GM19397 (cell line): ENCODE data around the gene KCNK7.

Experiments
- ATAC-seq: cut with Tn5 transposase; IDR thresholded peaks from one replicate; pipeline ENCODE4 v1.9.1; 2021; ENCODE audit warnings: mild to moderate bottlenecking, moderate library complexity; ENCODE audit not compliant: unreplicated experiment

Gene KCNK7

DNA sequence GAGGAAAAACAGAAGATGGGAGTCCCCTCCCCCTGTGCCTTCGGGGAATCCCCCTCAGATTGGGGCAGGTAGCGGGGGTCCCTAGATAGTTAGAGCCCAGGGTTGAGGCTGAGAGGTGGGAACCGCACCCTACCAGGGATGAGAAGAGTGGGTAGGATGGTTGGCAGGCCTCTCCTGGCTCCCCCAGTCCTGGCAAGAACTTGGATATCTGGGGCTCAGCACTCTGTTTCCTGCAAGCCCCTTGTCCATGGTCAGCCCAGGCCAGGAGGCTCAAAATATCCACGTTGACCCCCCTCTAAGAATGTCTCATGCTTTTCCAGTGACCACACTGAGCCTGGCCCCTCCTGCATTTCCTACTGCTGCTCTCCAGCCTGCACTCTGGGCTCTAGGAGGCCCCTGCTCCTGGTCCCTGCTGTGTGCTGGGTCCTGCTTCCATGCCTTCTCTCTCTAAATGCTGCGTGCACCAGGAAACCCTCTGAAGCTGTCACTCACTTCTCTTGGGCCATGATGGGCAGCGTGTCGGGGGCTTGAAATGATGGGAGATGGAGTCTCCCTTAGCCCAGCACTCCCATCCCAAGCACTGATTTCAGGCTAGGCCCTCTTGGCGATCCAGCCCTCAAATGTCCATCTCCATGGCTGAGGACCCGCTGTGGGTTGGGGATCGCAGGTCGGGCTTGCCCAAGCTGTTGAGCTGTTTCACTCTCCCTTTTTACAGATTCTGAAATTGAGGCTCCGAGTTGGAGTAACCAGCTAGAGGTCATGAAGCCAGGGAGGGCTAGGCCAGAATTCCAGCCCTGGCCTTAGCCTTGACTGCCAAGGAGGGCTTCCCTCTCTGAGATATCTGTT, 16.4 kb upstream of the KCNK7 start:
- ATAC-seq = no peak

DNA sequence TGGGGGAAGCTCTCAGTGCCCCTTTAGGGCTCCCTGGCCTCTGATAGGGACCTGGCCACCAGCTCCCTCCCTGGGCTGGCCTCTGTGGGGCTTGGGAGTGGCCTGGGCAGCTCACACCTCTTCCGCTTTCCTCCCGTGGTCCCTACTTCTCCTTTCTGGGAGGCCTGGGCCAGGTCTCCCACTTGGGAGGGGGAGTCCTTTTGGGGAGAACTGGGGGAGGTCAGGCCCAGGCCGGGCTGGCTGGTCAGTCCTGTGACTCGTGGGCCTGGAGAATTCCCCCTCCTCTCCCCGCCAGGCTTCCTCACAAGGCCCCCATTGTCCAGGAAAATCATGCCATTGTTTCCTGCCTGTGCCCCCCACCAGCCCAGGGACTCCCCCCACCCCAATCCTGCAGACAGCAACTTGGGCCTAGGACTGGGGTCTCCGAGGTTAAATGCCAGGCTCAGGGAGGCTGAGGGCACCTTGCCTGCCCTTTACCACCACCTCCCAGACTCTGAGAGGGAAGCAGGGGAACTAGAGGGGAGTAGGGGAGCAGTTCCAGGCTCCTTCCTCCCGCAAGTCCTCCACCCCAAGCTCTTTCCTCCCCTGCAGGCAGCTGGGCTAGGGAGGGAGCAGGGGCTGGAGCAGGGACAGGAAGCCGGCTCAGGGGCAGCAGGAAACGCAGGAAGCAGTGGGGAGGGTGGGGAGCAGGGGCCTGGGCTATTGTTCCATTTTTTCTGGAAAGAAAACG, 15.6 kb upstream of the KCNK7 start:
- ATAC-seq = no peak

- ATAC-seq = no peak
Observed at GRCh38 chr11:65610404-65610803, 14.8 kb upstream of the KCNK7 start.

DNA sequence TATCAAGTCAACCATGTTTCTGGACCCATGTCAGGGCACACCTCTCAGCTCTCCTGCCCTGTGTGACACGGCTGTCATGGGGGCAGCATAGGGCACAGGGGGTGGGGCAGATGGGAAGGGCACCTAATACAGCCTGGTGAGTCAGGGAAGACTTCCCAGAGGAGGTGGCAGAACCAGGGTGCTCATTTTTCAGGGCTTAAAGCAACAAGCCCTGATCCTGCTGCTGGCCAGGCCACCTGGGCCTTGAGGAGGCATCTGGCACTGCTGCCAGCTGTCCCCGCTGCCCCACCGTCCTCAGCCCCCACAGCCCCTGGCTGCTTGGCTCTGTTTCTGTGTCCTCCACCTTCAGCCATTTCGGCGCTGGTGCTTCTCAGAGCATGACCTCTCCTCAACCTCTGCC, 14.1 kb upstream of the KCNK7 start:
- ATAC-seq = no peak

DNA sequence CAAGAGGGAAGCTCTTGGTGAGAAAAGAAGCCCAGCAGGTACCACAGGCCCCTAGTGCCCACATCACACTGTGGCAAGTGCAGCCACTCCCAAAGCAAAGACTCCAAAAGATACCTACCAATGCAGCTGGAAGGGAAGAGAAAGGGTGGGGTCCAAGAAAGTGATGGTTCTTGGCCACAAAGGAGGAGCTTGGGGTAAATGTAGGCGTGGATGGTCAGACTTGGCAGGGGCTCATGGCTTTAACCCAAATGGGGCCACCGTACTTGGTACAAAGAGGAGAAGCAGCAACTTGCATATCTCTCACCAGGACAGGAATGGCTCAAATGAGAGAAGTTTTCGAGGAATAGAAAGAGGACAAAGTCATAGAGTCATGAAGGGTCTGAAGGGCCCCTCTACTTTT, 13.6 kb upstream of the KCNK7 start:
- ATAC-seq = no peak

GRCh38 chr11:65607614-65608426, 12.2 kb upstream of the KCNK7 start:
- no peak for ATAC-seq

DNA sequence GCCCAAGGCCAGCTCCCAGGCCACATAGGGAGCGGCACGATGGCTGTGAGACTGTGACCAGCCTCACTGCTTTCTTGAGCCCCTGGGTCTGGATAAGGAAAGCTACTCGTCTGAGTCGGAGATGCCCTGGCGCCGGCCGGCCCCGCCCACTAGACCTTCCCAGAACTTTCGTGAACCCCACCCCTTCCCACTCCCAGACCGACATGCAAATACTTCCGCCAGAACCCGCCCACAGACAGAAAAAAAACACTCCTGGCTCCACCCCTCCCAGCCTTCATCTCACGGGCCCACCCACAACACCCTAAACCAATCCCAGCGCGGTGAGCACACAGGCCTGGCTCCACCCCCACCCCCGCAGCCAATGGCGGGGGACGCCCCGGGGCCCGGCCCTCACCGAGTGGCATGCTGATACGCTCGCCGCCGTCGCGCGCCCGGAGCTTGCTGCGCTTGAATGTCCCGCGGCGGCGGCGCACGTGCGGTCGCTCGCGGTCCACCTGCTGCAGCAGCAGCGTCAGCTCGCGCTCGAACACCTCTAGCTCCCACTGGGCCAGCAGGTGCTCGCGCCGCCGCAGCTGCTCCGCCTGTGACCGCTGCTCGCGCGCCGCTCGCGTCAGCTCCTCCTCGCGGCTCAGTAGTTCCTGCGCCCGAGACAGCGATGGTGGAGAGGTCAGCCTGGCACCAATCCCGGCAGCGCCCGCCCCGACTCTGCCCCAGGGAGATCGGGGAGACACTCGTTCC, 11.4 kb upstream of the KCNK7 start:
- ATAC-seq = no peak

- no peak for ATAC-seq
Observed at GRCh38 chr11:65604258-65604657, 8.7 kb upstream of the KCNK7 start.

DNA sequence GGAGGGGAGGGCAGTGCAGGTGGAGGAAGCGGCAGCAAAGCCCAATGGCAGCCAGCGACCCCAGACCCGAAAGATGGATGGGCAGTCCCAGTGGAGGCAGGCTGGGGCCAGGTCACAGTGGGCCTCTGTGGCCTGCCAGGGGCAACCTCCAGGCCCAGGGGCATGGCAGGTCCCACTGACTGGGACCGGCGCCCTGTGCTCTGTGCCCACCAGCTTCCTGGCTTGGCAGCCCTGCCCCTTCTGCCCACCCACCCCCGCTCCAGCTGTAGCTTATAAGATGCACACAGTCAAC, 4.3 kb upstream of the KCNK7 start:
- ATAC-seq = no peak

- ATAC-seq = no peak
Observed at GRCh38 chr11:65599216-65599954, 3.8 kb upstream of the KCNK7 start.

- ATAC-seq = no peak
Observed at GRCh38 chr11:65598258-65598699, 2.7 kb upstream of the KCNK7 start.

- ATAC-seq = no peak
Observed at GRCh38 chr11:65596520-65596919, 920 bp upstream of the KCNK7 start.

DNA sequence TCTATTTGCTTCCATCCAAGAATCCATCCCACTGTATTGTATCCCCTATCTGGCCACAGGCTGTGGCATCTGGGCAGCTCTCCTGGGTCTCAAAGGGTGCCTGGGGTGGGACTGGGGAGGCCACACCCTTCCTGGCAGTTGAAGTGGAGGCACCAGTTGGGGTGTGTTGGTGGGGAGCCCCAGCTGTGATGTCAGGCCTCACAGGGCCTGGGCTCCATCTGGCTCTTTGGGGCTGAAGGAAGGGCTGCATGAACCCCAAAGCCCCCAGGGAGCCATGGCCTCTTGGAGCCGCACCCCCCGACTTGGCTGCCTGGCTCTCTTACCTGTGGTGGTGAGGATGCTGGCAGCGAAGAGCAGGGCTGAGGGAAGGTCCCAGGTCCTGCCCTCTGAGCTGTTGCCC, 469 bp downstream of the KCNK7 start:
- no peak for ATAC-seq

DNA sequence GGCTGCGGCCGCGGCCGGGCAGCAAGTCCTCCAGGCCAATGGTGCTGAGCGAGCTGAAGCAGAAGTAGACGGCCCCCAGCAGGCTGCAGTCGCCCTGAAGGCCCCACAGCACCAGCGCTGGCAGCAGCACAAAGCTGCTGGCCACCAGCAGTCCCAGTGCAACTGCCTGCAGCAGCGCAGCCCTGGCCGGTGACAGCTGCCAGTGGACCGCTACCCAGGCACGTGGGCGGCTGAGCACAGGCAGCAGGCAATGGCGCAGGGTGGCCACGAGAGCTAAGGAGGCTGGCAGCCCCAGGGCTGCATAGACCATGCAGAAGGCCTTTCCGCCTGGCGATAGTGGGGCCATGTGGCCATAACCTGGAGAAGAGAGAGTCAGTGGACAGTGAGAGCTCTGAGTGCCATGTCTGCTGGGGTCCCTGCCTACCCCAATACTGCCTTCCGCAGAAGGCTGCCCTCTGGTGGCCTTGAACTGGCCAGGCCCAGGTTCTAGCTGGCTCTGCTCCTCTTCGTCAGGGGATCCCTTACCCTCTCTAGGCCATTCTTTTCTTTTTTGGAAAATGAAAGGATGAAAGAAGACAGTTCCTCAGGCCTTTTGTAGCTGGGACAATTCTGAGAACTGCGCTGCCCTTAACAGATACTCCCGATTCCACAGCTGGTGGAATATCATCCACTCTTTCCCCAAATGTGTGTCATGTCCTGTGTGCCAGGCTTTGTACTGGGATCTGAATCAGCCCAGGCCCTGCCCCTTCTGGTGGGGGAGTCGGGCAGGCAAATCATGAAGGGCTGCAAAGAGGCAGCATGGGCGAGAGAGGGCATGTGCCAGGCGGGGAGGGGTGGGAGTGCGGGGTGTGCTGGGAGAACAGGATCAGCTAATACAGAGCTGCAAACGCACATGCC, 1.8 kb downstream of the KCNK7 start:
- ATAC-seq = no peak

DNA sequence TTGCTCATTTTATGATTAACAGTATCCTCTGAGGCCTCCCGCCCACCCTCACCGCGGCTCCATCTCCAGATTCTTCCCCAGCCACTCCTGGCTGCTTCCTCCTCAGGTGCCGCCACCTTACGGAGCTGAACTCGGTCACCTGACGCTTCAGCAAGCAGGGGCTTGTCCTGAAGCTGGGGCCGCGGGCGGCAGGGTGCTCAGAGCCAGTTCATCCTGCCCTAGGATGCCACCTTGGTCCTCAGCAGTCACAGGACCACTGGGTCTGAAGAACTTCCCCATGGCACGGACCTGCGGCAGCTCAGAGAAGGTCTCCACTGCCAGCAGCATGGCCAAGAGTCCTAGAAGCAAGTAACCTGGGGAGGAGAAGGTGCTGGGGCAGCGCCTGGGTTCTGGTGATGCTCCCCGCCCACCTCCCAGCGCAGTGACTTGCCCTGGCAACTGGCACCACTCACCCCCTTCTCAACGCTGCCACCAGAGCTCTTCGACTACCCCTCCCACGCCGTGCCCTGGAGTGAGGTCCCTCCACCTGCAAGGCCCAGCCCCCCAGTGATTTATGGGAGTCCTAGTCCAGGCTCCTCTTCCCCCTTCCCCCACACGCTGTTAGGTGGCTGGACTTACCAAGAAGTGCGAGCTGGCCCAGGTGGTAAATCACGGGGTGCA, 2.6 kb downstream of the KCNK7 start:
- no peak for ATAC-seq

DNA sequence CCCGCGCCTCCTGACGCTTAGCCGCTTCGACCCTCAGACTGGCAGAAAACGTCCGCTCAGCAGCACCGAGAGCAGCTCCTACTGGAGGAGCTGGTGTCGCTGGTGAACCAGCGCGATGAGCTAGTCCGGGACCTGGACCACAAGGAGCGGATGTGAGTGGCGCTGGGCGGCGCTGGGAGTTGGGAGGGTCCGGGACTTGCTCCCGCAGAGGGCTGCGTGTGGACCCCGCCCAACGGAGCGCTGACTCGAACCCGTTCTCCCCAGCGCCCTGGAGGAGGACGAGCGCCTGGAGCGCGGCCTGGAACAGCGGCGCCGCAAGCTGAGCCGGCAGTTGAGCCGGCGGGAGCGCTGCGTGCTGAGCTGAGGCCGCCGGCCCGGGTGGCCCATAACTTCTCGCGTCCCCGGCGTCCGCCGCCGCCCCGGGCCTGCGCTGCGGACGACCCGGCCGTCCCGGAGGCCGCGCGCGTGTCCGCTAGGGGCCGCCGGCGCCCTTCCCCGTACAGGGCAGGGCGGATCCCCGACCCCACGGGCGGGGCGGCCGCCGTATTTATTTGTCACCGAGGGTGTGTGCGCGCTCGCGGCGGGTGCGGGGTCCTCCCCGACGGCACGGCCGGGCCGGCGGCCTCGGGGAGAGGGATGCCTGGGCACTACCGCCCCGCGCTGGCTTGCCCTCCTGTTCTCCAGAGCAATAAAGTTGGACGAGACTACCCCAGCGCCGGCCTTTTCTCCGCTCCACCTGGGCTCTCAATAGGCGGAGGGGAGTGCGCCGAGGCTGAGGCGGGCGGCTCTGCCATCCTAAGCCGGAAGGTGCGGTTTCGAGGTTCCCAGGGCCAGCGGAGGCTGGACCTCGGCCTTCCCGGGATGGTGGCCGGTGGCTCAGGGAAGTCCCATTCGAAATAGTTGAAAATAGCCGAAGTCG, 3.4 kb downstream of the KCNK7 start:
- ATAC-seq = no peak

DNA sequence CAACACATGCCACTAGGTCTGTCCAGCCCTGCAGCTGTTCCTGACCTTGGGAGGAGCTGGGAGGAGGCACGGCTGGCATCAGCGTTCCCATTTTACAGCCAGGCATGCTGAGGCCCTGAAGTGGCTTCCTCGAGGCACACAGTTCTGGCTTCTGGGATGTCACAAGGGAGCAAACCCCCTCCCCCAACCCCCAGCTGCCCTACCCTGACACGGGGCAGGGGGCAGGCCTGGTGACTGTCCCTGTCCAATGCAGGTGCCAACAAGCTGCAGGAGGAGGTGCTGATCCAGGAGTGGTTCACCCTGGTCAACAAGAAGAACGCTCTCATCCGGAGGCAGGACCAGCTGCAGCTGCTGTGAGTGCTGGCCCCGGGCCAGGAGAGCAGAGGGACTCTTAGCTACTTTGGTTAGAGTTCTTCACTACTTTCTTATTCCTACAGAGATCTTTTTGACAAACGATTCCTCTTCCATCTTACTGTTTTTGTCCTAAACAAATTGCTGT, 5.3 kb downstream of the KCNK7 start:
- ATAC-seq = no peak
